DMS53 treated with DMSO at 0.1 percent for 48 hours (cell line): ENCODE data around the gene ARL4A.

Experiments used
- DNase-seq: peaks from one replicate; lab custom pipeline; 2025; ENCODE audit not compliant: unreplicated experiment; lab: John Stamatoyannopoulos, UW

Gene ARL4A

DNA sequence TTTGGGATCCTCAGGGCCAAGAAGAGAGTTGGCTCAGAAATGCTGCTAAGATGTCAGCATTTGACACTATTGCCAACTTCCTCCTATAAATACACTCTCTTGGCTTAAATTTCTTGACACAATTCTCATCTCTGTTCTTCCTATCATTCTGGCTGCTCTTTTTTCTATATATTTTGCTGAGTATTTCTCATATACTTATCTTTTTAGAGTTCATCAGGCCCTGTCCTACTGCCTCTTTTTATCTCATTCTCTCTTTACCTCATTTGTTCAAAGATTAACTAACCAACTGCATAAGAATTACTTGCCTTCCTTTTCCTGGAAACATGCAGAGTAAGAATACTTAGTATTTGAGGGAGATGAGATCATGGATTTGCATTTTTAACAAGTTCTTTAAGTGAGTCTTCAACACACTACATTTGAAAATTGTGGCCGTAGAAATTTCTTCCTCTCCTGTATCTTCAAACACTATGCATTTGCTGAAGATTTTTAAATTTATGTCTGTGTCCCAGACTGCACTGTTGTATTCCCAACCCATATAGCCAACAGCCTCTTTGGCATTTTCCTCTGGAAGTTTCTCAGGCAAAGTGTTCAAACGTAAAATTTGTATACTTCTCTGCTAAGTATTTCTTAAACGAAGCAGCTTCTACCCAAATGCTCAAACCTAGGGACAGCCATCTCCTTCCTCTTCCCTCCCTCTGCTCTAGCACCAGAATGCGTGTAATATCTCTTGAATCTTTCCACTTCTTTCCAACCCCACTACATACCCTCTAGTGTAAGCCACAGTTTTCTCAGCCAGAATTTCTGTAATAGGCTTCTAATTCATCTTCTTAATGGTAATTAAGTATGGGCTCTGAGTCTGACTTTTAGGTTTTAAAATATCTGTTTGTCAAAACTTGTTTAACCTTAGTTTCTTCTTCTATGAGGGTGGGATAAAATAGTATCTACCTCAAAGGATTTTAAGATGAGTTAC, 35.5 kb downstream of the ARL4A start:
- no peak for DNase-seq

DNA sequence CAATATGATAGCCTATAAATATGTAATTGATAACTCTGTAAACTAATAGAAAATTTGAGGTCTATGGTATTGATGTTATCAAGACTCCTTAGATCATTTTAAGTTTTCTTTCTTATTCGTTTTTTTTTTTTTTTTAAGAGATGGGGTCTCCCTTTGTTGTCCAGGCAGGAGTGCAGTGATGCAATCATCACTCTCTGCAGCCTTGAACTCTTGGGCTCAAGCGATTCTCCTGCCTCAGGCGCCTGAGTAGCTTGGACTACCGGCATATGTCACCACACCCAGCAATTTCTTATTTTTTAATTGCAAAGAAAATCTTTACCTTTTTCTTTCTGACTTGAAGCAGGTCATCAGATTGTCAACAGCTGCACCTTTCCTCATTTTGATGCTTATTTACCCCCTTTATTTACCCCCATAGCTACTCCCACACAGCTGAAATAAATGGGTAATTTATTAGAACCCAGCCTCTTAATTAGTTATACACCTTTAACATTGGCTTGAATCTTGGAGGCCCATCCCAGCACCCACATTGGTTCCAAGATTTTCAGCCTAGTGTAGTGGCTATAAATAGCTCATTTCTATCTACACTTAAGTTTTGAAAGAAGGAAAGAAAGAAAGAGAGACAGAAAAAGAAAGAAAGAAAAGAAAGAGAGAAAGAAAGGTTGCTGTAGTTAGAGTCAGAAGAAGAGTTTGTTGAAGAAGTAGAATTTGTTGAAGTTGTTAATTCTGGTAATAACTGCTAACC, 38.3 kb downstream of the ARL4A start:
- no peak for DNase-seq

DNA sequence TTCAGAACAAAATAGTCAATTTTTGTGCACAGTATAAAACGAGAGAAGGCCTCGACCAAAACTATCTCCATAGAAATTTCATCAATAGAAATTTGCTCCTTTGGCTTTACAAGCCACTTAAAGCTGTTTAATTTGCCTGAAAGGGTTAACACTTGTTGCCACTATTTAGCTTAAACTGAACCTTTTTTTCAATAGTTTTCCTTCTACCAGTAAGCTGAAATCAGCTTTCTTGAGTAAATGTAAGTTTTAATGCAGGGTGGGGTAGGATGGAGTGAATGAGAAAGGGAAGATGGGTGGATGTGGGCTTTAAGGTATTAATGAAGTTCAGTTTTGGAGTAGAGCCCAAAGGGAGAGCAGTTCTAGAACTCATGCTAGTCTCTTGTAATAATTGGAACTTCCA, 39.5 kb downstream of the ARL4A start:
- DNase-seq, result no peak

DNA sequence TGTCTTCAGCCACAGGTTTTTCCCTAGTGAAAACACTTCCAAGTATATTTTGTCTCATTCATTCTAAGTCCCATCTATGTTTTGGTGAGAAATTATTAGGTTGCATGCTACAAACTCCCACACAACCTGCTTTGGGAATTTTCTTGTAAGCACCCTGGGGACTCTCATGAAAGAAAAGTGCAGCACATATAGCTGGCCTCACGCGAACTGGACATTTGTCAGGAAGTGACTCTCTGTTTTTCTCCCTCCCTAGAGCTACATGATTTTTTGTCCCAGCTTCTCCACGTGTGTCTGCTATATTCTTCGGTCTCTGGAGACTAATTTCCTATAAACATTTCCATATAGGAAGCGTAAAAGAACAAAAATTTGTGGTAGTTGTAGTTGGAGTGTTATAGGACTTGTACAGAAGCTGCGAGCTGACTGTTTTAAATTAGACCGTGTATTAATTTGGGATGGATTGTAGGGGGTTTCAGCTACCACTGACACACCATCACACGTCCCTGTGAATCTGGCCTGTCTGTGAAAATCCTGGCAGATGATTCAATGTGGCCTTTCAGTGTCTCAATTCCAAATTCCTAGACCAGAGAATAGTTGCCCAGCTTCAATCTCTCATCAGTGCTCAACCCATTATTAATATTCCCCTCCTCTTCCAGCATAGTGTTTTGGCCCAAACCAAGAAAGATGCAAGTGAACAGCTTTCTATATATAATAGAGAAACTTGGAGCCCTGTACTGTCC, 40.2 kb downstream of the ARL4A start:
- DNase-seq, result no peak

DNA sequence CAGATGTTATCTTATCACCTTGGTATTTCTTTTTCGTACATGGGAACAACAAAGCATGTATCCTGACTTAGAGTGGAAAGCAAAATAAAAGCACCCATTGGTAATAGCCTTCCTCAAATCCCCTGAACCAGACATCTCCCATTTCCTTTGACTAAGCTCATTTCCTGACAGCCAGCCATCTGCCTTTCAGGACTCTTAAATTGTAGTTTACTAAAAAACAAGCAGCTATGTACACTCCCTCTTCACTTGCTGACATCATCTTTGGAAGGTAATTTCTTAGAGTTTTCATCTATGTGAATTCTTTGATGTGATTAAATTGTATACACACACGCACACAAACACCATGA, 40.7 kb downstream of the ARL4A start:
- DNase-seq, result peak; percentile 18

DNA sequence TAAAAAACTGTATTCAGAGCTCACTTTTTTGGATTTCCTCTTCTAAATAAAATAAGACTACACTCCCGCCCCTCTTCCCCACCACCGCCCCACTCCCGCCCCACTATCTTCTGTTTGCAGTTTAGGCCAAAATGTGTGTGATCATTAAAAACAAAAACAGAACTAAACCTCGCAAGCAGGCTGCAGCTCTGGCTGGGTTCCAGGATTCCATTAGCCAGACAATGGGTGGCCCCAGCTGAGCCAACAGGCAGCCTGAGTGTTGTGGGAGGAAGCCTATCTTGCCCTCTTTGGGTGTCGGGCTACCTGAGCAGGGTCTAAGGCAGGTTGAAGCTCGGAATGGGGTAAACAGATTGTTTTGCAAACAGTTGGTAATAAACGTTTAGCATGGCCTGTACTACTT, 41.7 kb downstream of the ARL4A start:
- DNase-seq, result peak; percentile 60

DNA sequence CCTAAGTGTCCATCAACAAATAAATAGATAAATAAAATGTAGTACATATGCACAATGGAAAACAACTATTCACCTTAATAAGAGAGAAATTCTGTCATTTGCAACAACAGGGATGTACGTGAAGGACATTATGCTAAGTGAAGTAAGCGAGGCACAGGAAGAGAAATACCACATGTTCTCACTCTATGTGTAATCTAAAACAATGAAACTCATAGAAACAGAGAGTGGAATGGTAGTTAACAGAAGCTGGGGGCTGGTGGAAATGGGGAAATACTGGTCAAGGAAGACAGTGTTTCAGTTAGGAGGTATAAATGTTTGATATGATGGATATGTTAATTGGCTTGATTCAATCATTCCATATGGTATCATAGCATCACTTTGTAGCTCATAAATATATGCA, 43.1 kb downstream of the ARL4A start:
- DNase-seq, result no peak

DNA sequence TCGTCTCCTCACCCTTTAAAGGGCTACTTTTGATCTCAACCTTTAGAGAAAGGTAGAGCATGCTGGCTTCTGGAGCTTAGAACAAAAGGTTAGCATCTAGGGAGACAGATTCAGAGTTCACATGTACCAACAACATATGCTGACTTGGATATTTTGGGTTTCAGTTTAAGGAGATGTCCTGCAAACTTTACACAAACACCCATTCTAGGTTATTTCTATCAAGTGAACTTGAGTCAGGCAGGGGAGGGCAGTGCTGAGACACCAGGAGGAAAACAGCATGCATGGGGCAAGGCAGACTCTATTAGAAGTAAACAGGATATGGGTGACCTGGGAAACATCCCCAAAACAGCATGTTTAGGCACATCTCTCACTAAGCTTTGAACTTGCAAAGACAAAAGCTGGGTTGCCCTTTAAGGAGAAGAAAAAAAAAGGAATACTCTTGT, 43.8 kb downstream of the ARL4A start:
- DNase-seq, result no peak

DNA sequence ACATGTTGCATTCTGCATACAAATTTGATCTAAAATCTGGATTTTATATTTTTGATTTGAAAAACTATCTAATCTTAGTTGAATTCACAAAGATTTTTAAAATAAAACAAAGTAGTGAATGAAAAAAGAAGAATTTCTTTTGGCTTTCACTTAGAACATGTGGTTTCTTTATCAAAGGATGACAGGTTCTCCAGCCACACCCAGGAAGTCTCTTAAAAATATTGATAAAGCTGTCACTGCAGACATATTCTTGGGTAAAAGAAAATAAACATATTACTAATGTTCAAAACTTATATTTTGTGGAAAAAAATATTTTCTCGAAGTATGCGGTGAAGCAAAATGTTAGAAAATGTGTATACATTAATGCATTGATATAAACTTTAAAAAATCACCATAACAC, 44.3 kb downstream of the ARL4A start:
- DNase-seq, result no peak

DNA sequence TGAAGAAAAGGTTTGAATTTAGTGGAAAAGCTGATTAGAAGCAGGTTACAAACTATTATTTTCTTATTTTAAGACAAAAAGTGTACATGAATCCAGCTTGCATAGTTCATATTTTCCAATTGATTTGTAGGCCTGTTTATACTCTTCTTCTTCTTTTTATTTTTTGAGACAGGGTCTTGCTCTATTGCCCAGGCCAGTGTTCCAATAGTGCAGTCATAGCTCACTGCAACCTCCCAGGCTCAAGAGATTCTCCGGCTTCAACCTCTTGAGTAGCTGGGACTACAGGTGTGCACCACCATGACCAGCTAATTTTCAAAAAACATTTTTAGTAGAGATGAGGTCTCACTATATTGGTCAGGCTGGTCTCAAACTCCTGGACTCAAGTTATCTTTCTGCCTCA, 45.0 kb downstream of the ARL4A start:
- no peak for DNase-seq

DNA sequence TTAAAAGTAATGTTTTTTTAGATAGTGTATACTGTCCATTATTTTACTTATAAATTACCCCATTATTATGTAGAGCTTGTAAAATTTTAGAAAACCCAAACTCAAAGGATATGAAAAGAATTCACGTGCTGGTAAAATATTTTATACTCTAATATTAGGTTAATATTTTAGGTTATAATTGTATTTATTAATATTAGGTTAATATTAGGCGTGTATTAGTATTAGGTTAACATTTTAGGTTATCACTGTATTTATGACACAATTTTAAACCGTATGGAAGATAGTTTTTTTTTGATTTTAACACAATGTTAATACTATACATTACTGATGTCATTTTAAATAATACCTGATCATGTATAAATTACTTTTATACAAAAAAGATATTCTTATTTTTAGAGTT, 48.5 kb downstream of the ARL4A start:
- DNase-seq, result no peak

DNA sequence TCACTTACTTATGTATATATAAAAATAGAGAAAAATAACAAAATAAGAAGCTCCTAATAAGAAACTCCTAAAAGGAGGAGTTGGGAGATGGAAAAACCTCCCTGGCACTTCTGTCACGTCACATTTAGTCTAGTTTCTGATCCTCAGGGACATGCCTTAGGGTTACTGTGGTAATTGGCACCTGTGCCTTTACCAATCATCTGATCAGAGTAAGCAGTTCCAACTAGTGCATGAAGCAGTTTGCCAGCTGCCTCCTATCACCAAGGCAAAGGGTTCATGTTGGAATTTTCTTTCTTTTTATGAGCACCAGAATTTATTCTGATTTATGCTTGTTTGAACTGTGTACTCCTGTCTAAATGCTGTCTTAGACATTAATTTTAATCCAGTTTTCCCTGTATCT, 49.9 kb downstream of the ARL4A start:
- no peak for DNase-seq

DNA sequence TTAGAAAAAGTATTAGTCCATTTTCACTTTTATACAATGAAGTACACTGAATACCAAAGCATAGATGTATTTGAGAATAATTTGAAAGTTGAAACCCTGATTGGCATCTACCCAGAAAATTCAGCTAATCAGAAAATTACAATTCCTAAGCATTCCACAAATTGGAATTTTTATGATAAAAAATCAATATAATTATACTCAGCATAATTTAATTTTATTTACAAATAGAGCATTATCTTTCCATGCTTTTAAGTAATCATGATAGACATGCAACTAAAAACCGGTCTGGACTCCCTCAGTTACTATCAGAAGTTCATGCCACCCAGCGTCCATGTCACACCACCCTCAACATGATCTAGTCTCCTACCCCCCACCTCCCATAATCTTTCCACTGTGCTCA, 50.4 kb downstream of the ARL4A start:
- DNase-seq, result no peak

DNA sequence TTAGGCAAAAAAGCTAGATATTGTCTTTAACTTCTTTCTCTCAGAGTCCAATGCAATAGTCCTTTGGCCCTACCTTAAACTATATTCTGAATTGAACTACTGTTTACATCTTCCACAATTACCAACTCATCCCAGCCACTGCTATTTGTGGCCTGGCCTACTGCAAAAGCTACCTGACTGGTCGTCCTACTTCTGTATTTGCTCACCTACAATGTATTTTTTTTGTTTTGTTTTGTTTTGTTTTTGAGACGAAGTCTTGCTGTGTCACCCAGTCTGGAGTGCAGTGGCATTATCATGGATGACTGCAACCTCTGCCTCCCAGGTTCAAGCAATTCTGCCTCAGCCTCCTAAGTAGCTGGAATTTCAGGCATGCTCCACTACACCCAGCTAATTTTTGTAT, 51.2 kb downstream of the ARL4A start:
- DNase-seq, result peak; percentile 57
